ENCODE measurements around the gene PRR20G. TPM values are rescaled to one million over a fixed set of nuclear protein-coding genes. Genes with fewer than 3 reads are reported as not detected.

The PRR20G gene
- total RNA-seq, 1 experiment from 2014 or later = 0.30 TPM

GRCh38 chr3:127253491-127253890 is 34.4 kb downstream of the PRR20G start:
- Histone ChIP-seq H3K27me3 (ENCODE audit: insufficient read depth, low read length) (no peaks in the 10 kb centered on the region), H3K36me3 (ENCODE audit: control insufficient read depth in 1 of 2, insufficient read depth in 2 of 2, low read length in 2 of 2) (no peaks in the 10 kb centered on the region), H2AFZ (ENCODE audit: low read depth, low read length, poor library complexity, severe bottlenecking) (no peak overlapping the region), H4K20me1 (ENCODE audit: insufficient read depth) (no peaks in the 10 kb centered on the region), H3K79me2 (ENCODE audit: insufficient read depth, low read length) (no peaks in the 10 kb centered on the region), H3K9me3 (ENCODE audit: control insufficient read depth in 1 of 2, insufficient read depth in 1 of 2, low read depth in 1 of 2, low read length in 2 of 2) (0 out of 4 replicates have a peak, but pooled peaks cover 0 to 3% of the 10 kb centered on the region in 2 experiments), H3K9me2 (ENCODE audit: insufficient read depth) (no peaks in the 10 kb centered on the region), H3K27ac (ENCODE audit: low read depth, low read length) (no peak overlapping the region), H3K4me3 (replicated peaks in 1 of 2; ENCODE audit: low read depth in 1 of 2, low read length in 2 of 2) (no peak overlapping the region), H3K9ac (ENCODE audit: low read length) (no peak overlapping the region), H3K4me1 (ENCODE audit: control insufficient read depth in 1 of 2, insufficient read depth in 2 of 2, low read length in 2 of 2) (no peaks in the 10 kb centered on the region), H3K4me2 (ENCODE audit: low read length) (no peak overlapping the region)
- DNase-seq (ENCODE audit: low read depth, low spot score) = no peak
- TF ChIP-seq POLR2A (IDR thresholded peaks at IDR 0.05; ENCODE audit: borderline replicate concordance, extremely low read depth, insufficient read depth, insufficient read length) (no peak), SIN3A (IDR thresholded peaks at IDR 0.05; ENCODE audit: low read depth) (no peak), CEBPB (IDR thresholded peaks at IDR 0.05; ENCODE audit: low read depth) (no peak), SRF (IDR thresholded peaks at IDR 0.05; ENCODE audit: low read depth) (no peak), CTCF (IDR thresholded peaks at IDR 0.05 in 2 of 3, conservative IDR thresholded peaks at IDR 0.05 in 1 of 3; ENCODE audit: borderline replicate concordance in 1 of 3, insufficient read depth in 1 of 3, low read depth in 2 of 3, low read length in 2 of 3) (no peak), SP1 (IDR thresholded peaks at IDR 0.05; ENCODE audit: low read depth) (no peak), ZNF274 (IDR thresholded peaks at IDR 0.05; ENCODE audit: low read depth, low read length) (no peak), ZFX (IDR thresholded peaks at IDR 0.05) (no peak), CBX3 (IDR thresholded peaks at IDR 0.05; ENCODE audit: low read depth) (no peak), EZH2phosphoT487 (IDR thresholded peaks at IDR 0.05; ENCODE audit: borderline replicate concordance) (no peak), RAD21 (IDR thresholded peaks at IDR 0.05; ENCODE audit: low read depth) (no peak), REST (IDR thresholded peaks at IDR 0.05; ENCODE audit: low read depth) (no peak), ZBTB33 (IDR thresholded peaks at IDR 0.05; ENCODE audit: extremely low read depth, insufficient replicate concordance, low read length) (no peak), YY1 (IDR thresholded peaks at IDR 0.05; ENCODE audit: extremely low read depth, insufficient replicate concordance, low read depth, low read length) (no peak), POLR2AphosphoS5 (IDR thresholded peaks at IDR 0.05; ENCODE audit: low read depth, low read length) (no peak), TCF7L2 (IDR thresholded peaks at IDR 0.05; ENCODE audit: borderline replicate concordance, extremely low read depth, insufficient read depth, insufficient read length) (no peak), ELF1 (IDR thresholded peaks at IDR 0.05; ENCODE audit: borderline replicate concordance, low read depth) (no peak), FOSL1 (IDR thresholded peaks at IDR 0.05; ENCODE audit: low read depth) (no peak), MAX (IDR thresholded peaks at IDR 0.05) (no peak), ATF3 (IDR thresholded peaks at IDR 0.05) (no peak)
- ChIA-PET POLR2A (no interaction called here), CTCF (no interaction called here), RAD21 (ENCODE audit: low non-redundant PET in 1 of 2, low total read pairs in 2 of 2, uncharacterized antibody in 2 of 2, unreplicated experiment in 2 of 2) (no interaction called here)
- BruUV-seq (replicated peaks) = no TSS peak
- no peak for ATAC-seq
- intact Hi-C loops (cut with micrococcal nuclease) = no loop called here
